GM10248 (cell line): Measurements from ENCODE around the gene SCN5A.

Experiments used
- CTCF ChIA-PET: fragments of 300-600 bp; sonication (Branson Sonifier 250); formaldehyde crosslinking; extraction: SDS; loops from one replicate; lab custom pipeline; 2021; ENCODE audit warnings: antibody characterized with exemption; lab: Yijun Ruan, JAX
- POLR2A ChIA-PET: fragments of 350-650 bp; sonication (Branson Sonifier 250); formaldehyde crosslinking; extraction: SDS; loops from one replicate; lab custom pipeline; 2020; ENCODE audit warnings: antibody characterized with exemption; lab: Yijun Ruan, JAX
- DNase-seq: peaks from one replicate; pipeline ENCODE4 v3.0.0; 2012; ENCODE audit errors: extremely low spot score
- TF ChIP-seq, protein P1 (sequence below): IDR thresholded peaks from 2 replicates; pipeline ENCODE4 v1.5.1; 2012; ENCODE audit warnings: mild to moderate bottlenecking, low read depth; ENCODE audit errors: extremely low read depth, missing control alignments, control extremely low read depth

The SCN5A gene

DNA sequence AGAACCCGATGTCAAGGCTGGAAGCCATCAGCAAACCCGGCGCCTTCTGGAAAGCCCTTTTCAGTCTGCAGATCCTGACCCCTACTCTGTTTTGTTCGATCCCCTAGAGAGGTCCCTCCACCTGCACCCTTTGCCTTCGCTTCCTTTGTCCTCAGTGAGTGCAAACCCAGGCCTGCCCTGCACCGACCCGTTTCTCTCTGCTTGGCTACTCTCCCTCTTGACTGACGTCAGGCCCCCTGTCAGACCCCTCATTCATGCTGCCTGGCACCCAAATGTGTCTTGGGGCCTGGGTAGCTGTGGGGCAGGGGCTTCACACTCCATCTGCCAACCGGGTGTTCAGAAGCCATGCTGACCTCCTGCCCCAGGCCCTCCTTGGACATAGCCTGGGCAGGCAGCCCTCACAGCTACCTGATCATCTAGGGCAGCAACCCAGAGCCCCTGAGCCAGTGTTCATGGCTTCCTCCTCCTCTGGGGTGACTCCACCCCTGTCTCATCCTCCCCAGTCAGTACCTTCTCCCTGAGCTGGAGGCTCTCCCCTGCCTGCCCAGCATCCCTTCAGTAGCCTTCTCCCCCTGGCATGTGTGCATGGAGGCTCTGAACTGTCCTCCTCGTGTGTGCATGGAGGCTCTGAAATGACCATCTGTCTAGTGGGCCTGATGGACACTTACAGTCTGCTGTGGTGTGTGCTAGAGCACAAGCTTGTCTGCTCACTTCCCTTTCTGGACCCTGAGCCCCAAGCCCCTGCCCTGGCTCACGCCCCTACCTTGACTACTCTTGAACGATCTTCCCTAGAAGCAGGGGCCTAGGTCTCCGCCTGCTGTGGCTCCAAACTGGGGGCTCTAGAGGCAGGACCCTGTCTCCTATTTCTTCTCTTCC lies 83.9 kb downstream of the SCN5A start:
- DNase-seq, result no peak
- ChIA-PET CTCF (no interaction called here), POLR2A (no interaction called here)
- TF ChIP-seq, protein P1, sequence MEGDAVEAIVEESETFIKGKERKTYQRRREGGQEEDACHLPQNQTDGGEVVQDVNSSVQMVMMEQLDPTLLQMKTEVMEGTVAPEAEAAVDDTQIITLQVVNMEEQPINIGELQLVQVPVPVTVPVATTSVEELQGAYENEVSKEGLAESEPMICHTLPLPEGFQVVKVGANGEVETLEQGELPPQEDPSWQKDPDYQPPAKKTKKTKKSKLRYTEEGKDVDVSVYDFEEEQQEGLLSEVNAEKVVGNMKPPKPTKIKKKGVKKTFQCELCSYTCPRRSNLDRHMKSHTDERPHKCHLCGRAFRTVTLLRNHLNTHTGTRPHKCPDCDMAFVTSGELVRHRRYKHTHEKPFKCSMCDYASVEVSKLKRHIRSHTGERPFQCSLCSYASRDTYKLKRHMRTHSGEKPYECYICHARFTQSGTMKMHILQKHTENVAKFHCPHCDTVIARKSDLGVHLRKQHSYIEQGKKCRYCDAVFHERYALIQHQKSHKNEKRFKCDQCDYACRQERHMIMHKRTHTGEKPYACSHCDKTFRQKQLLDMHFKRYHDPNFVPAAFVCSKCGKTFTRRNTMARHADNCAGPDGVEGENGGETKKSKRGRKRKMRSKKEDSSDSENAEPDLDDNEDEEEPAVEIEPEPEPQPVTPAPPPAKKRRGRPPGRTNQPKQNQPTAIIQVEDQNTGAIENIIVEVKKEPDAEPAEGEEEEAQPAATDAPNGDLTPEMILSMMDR, result no peak

DNA sequence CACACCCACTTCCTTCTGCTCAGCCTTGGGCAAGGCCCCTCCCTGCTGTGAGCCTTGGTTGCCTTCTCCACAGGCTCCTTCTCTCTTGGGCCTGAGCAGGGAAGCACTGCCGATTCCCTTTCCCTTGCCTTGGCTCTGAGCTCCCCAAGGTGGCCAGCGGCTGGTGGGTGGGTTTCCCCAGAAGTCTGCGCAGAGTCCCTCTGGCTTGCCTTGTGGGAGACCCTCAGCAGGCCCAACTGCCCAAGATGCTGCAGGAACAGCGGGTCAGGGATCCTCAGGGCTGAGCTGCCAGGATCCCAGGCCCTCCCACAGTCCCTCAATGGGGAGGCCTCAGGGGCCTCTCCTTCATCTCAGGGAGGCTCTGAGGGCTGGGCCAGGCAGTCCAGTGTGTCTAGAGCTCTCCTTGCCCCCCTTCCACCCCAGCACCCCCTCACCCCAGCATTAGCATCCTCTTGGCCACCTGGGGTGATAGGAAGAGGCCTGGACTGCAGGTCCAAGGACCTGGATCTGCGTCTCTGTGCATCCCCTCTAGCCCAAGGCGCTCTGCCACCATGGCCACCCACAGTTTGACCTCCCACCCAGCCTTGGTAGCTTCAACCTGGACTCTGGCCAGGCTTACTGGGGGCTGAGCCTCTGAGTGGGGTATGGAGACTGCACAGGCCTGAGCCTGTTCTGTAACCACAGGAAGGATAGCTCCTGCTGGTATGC lies 84.7 kb downstream of the SCN5A start:
- ChIA-PET CTCF (no interaction called here), POLR2A (no interaction called here)
- DNase-seq, result no peak
- TF ChIP-seq, protein P1, result no peak

DNA sequence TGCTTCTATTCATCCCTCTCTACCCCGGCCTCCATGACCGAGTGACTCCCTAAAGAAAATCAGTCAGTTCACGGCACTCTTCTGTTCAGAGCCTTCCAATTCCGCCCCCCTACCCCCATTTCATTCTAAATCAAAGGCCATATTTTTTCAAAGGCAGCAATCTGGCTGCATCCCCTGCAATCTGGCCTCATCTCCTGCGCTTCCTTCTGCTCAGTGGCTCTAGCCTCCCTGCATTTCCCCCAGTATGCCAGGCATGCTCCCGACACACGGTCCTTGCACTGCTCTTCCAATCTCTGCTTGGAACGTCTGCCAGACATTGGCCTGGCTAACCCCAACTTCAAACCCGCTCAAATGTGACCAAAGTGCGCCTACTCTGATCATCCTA lies 85.6 kb downstream of the SCN5A start:
- DNase-seq, result no peak
- POLR2A ChIA-PET, result no interaction called here
- TF ChIP-seq, protein P1, result no peak

DNA sequence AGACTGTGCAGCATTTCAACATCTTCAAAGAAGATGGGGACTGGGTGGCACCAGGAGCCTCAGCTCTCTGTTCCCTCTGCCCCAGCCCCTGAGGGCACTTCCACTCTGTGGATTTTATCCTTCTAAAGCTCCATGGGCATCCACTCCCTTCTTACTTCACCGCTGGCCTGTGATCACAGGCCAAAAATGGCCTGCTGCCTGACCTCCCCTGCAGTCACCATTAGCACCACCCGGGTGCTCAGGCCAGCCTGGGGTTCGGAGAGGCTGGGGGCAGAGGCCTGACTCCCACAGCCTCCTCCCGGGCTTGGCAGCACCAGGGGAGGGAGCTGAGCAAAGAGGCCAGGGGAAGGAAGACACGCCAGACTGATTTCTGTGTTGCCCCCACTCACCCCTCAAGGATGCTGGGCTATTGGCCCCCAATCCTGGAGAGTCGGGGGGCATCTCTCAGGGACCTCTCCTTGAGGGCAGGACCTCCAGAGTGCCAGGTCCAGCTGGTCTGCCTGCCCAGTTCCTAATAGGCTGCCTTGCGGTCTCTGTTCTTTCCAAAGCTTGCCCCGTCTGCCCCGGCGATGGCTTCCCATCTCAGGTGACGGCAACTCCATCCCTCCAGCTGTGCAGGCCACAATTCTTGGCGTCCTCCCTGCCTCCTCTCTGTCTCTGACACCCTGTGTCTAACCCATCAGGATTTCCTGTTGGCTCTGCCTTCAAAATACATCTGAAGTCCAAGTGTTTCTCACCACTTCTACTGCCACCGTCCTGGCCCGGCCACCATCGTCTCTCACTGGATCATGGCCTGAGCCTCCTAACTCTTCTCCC lies 86.2 kb downstream of the SCN5A start:
- TF ChIP-seq, protein P1, result no peak
- CTCF ChIA-PET, result interaction anchor here (1.8 kb wide), 1 partner anchor 42 kb away, joined by 8 read pairs; no protein-coding TSS in a partner anchor
- POLR2A ChIA-PET, result no interaction called here
- no peak for DNase-seq

More for the DNA sequence above, 85.6 kb downstream of the SCN5A start:
- CTCF ChIA-PET, result interaction anchor here (1.8 kb wide), 1 partner anchor 43 kb away, joined by 8 read pairs; no protein-coding TSS in a partner anchor

DNA sequence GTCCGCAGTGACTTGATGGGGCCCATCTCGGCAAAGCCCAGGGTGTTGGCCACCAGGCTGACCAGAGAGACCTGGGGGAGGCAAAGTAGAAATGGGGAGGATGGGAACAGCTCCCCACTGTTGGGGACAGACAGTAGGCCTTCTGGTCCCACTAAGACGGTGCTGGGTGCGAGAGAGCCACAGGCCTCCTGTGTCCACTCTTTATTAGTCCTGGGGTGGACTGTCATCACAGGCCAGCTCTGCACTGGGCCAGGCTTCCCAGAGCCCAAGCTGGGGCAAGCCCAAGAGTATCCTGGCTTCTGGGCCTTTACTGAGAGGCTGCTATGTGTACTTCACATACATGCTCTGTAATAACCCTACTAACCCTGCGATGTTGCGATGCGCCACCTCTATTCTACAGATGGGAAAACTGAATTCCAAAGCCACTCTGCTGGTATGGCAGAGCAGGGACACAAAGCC lies 87.0 kb downstream of the SCN5A start:
- DNase-seq, result no peak
- CTCF ChIA-PET, result interaction anchor here (1.8 kb wide), 1 partner anchor 41 kb away, joined by 8 read pairs; no protein-coding TSS in a partner anchor
- POLR2A ChIA-PET, result no interaction called here
- TF ChIP-seq, protein P1, result no peak
